Ishikawa (cell line): Measurements from ENCODE around the gene BIN1.

Source experiments
- CEBPB ChIP-seq: IDR thresholded peaks from 2 replicates; pipeline ENCODE4 v1.6.1; 2012
- EGR1 ChIP-seq: IDR thresholded peaks from 2 replicates; pipeline ENCODE4 v1.6.1; 2012
- EP300 ChIP-seq: IDR thresholded peaks from 2 replicates; pipeline ENCODE4 v1.6.1; 2012; ENCODE audit warnings: borderline replicate concordance
- FOXM1 ChIP-seq: IDR thresholded peaks from 2 replicates; pipeline ENCODE4 v1.6.1; 2012; ENCODE audit warnings: low read depth, borderline replicate concordance
- NFIC ChIP-seq: IDR thresholded peaks from 2 replicates; pipeline ENCODE4 v1.6.1; 2012
- TCF12 ChIP-seq: IDR thresholded peaks from 2 replicates; pipeline ENCODE4 v1.6.1; 2012; ENCODE audit warnings: low read depth
- TF ChIP-seq, protein P1 (sequence below): IDR thresholded peaks from 2 replicates; pipeline ENCODE4 v1.6.1; 2012; ENCODE audit warnings: low read depth, mild to moderate bottlenecking
- TF ChIP-seq, protein P2 (sequence below): IDR thresholded peaks from 2 replicates; pipeline ENCODE4 v1.6.1; 2012

DNA sequence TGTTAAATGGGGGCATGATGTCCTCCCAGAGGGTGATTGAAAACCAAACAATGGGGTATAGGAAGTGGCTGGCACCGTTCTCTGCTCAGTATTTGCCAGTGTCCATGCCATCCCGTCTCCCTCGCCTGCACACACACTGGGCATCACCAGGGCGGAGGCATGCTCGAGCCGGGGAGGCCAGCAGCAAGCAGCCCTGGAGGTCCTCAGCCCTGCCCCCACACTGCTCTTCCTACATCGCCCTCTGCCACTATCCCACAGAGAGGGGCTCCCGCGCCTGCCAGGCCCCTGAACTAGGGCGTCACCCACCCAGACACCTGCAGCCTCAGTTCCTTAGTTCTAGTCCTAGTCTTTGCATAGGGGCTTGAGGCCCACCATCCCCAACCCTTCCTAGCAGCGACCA, 50.9 kb downstream of the BIN1 start:
- TF ChIP-seq, protein P1, sequence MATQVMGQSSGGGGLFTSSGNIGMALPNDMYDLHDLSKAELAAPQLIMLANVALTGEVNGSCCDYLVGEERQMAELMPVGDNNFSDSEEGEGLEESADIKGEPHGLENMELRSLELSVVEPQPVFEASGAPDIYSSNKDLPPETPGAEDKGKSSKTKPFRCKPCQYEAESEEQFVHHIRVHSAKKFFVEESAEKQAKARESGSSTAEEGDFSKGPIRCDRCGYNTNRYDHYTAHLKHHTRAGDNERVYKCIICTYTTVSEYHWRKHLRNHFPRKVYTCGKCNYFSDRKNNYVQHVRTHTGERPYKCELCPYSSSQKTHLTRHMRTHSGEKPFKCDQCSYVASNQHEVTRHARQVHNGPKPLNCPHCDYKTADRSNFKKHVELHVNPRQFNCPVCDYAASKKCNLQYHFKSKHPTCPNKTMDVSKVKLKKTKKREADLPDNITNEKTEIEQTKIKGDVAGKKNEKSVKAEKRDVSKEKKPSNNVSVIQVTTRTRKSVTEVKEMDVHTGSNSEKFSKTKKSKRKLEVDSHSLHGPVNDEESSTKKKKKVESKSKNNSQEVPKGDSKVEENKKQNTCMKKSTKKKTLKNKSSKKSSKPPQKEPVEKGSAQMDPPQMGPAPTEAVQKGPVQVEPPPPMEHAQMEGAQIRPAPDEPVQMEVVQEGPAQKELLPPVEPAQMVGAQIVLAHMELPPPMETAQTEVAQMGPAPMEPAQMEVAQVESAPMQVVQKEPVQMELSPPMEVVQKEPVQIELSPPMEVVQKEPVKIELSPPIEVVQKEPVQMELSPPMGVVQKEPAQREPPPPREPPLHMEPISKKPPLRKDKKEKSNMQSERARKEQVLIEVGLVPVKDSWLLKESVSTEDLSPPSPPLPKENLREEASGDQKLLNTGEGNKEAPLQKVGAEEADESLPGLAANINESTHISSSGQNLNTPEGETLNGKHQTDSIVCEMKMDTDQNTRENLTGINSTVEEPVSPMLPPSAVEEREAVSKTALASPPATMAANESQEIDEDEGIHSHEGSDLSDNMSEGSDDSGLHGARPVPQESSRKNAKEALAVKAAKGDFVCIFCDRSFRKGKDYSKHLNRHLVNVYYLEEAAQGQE: no peak
- TF ChIP-seq EP300 (no peak), EGR1 (no peak), NFIC (no peak), TCF12 (no peak), FOXM1 (no peak), CEBPB (no peak)
- TF ChIP-seq, protein P2, sequence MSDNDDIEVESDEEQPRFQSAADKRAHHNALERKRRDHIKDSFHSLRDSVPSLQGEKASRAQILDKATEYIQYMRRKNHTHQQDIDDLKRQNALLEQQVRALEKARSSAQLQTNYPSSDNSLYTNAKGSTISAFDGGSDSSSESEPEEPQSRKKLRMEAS: no peak
